ENCODE measurements around the gene IMMP2L.

DNA sequence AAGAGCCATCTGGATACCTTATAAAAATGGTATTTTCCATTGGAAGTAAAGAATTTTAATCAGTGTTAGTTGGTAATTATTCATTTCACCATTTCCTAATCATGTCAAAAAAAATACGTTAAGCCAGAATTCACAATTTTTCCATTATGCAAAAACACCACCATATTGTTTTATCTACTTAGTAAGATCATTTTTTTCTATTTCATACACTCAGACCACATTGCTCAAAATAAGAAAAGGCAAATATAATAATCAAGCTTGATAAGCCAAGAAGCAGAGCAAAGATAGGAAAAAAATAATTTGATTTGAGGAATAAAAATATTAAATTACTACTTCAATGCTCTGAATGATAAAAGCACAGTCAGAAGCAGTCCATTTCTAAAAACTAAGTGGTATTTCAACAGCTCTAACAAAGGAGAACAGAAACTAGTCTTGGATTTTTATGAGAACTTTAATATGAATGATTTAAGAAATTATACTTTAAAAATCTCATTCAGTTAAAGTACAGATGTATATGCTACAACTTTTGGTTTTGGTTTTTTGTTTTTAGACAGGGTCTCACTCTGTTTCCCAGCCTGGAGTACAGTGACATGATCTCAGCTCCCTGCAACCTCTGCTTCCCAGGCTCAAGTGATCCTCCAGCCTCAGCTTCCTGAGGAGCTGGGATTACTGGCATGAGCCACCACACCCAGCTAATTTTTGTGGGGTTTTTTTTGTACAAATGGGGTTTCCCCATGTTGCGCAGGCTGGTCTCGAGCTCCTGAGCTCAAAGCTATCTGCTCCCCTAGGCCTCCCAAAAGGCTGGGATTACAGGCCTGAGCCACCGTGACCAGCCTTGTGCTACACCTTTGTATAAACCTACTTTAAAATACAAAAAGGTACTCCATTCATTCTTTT lies 424.7 kb downstream of the IMMP2L start:
- TF ChIP-seq, protein P1, sequence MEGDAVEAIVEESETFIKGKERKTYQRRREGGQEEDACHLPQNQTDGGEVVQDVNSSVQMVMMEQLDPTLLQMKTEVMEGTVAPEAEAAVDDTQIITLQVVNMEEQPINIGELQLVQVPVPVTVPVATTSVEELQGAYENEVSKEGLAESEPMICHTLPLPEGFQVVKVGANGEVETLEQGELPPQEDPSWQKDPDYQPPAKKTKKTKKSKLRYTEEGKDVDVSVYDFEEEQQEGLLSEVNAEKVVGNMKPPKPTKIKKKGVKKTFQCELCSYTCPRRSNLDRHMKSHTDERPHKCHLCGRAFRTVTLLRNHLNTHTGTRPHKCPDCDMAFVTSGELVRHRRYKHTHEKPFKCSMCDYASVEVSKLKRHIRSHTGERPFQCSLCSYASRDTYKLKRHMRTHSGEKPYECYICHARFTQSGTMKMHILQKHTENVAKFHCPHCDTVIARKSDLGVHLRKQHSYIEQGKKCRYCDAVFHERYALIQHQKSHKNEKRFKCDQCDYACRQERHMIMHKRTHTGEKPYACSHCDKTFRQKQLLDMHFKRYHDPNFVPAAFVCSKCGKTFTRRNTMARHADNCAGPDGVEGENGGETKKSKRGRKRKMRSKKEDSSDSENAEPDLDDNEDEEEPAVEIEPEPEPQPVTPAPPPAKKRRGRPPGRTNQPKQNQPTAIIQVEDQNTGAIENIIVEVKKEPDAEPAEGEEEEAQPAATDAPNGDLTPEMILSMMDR (IDR thresholded peaks at IDR 0.05): no peak
- TF ChIP-seq EZH2phosphoT487 (IDR thresholded peaks at IDR 0.05): no peak
